Measurements from ENCODE around the gene SPATA45.
"Not testable (repeated sequence)": the region's sequence is repeated elsewhere in the genome, so short reads cannot be mapped to it uniquely, and the experiment has no call there.

SPATA45 gene

GRCh38 chr1:212847549-212847948 lies at the start of gene SPATA45:
TSS of gene SPATA45 (minus strand) at chr1:212847649. CDS start at chr1:212836149, 11,500 bp downstream.
- DNase-seq (ENCODE audit: low spot score in 2 of 2), result no peak
- ATAC-seq, result no peak
- Mint-ChIP-seq H3K9me3 (peaks cover 2% of the 10 kb centered on the region), H3K36me3 (no peaks in the 10 kb centered on the region), H3K27ac (no peak within 1 kb of the TSS), H3K4me1 (no peaks in the 10 kb centered on the region), H3K4me3 (no peak within 1 kb of the TSS)

DNA sequence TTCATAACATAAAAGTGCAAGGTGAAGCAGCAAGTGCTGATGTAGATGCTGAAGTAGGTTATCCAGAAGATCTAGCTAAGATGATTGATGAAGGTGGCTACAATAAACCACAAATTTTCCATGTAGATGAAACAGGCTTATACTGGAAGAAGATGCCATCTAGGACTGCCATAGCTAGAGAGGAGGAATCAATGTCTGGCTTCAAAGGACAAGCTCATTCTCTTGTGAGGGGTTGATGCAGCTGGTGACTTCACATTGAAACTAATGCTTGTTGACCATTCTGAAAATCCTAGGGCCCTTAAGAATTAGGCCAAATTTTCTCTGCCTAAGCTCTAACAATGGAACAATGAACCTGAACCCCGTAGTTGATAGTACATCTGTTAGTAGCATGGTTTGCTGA lies 44.7 kb upstream of the SPATA45 start:
- Mint-ChIP-seq H3K9me3 (no peaks in the 10 kb centered on the region), H3K4me3 (no peak overlapping the region), H3K27ac (no peak overlapping the region), H3K36me3 (peaks cover 90% of the 10 kb centered on the region), H3K4me1 (no peaks in the 10 kb centered on the region)
- DNase-seq (ENCODE audit: low spot score in 2 of 2) (no peak), ATAC-seq (no peak)

DNA sequence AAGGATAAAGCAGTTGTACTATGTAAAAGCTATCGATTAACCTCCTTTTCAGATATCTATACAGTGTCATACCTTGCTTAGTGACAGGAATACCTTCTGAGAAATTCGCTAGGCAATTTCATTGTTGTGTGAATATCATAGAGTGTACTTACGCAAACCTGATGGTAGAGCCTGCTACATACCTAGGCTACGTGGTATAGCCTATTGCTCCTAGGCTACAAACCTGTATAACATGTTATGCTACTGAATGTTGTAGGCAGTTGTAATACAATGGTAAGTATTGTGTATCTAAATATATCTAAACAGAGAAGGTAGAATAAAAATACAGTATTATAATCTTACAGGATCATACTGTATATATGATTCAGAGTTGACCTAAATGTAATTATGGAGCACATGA lies 37.1 kb upstream of the SPATA45 start:
- no peaks in the 10 kb centered on the region for H3K4me1 Mint-ChIP-seq
- H3K9me3 Mint-ChIP-seq, result no peaks in the 10 kb centered on the region
- DNase-seq (ENCODE audit: low spot score in 2 of 2) (no peak), ATAC-seq (no peak)
- peaks cover 88% of the 10 kb centered on the region for H3K36me3 Mint-ChIP-seq
- H3K4me3 Mint-ChIP-seq, result no peak overlapping the region
- no peak overlapping the region for H3K27ac Mint-ChIP-seq

GRCh38 chr1:212879947-212880690 lies 32.7 kb upstream of the SPATA45 start:
- H3K4me1 Mint-ChIP-seq, result peaks cover 2% of the 10 kb centered on the region
- DNase-seq (ENCODE audit: low spot score in 2 of 2) (no peak), ATAC-seq (no peak)
- H3K4me3 Mint-ChIP-seq, result no peak overlapping the region
- no peak overlapping the region for H3K27ac Mint-ChIP-seq
- H3K9me3 Mint-ChIP-seq, result no peaks in the 10 kb centered on the region
- H3K36me3 Mint-ChIP-seq, result peaks cover 87% of the 10 kb centered on the region

DNA sequence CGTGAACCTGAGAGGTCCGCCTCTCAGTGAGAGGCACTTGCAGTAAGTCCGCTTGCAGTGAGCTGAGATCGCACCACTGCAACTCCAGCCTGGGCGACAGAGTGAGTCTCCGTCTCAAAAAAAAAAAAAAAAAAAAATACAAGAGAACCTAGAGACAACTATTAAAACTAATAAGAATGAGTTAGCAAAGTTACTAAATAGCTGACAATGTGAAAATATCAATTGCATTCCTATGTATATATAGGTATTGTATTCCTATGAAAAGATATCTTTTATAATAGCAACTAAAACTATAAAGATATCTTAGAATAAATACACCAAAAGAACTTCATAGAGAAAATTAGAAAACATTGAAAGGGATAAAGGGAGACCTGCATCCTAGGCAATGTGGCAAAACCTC lies 31.0 kb upstream of the SPATA45 start:
- DNase-seq (ENCODE audit: low spot score in 2 of 2) (no peak), ATAC-seq (no peak)
- Mint-ChIP-seq H3K36me3 (peaks cover 89% of the 10 kb centered on the region), H3K9me3 (no peaks in the 10 kb centered on the region), H3K4me1 (peaks cover 8% of the 10 kb centered on the region), H3K4me3 (no peak overlapping the region), H3K27ac (no peak overlapping the region)

DNA sequence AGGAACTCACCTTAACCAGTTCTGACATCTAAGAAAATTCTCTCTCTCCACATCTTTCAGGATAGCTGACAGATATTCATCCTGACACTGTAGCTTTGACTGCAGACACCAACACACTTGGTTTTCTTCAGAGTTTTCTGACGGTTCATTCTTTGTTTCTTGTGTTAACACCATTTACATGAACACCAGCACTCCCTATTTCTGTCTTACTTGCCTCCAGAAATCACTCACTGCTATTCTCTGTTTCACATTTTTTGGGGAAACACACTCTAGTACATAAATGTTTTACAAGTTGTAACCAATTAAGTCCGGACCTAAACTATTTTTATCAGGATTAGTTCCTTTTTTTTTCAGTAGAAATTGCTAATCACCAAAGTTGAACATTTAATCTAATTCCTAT lies 26.1 kb upstream of the SPATA45 start:
- Mint-ChIP-seq H3K27ac (no peak overlapping the region), H3K4me3 (no peak overlapping the region), H3K9me3 (no peaks in the 10 kb centered on the region), H3K4me1 (peaks cover 8% of the 10 kb centered on the region), H3K36me3 (peaks cover 96% of the 10 kb centered on the region)
- no peak for DNase-seq (ENCODE audit: low spot score in 2 of 2)
- no peak for ATAC-seq

- Mint-ChIP-seq H3K36me3 (peaks cover 96% of the 10 kb centered on the region), H3K9me3 (no peaks in the 10 kb centered on the region)
- DNase-seq (ENCODE audit: low spot score in 2 of 2), result no peak
Observed at GRCh38 chr1:212871976-212872375, 24.5 kb upstream of the SPATA45 start.

GRCh38 chr1:212867192-212867591 lies 19.7 kb upstream of the SPATA45 start:
- no peak for ATAC-seq
- Mint-ChIP-seq H3K27ac (no peak overlapping the region), H3K36me3 (peaks cover 85% of the 10 kb centered on the region), H3K9me3 (no peaks in the 10 kb centered on the region), H3K4me1 (peaks cover 6% of the 10 kb centered on the region), H3K4me3 (no peak overlapping the region)
- no peak for DNase-seq (ENCODE audit: low spot score in 2 of 2)

More at GRCh38 chr1:212871976-212872375, 24.5 kb upstream of the SPATA45 start:
- H3K27ac Mint-ChIP-seq, result peak overlapping the region; percentile 40
- peaks cover 8% of the 10 kb centered on the region for H3K4me1 Mint-ChIP-seq
- no peak for ATAC-seq
- no peak overlapping the region for H3K4me3 Mint-ChIP-seq

DNA sequence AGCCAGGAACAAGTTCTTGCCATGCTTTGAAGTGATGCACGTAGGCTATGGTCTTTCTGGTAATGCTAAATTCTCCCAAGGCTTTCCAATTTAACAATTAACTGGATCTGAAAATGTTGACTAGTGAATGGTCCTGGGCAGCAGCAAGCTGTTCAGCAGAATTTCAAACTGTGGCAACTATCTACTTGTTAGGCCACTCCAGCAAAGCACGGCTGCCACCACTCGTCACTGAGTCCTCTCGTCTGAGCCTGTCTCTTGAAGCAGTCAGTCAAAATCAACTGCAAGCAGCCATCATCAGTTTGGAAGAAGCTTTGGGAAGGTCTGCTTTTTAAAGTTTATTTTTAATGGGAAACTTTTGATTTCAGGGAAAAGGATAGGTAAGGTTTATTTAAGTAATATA lies 16.8 kb upstream of the SPATA45 start:
- H3K27ac Mint-ChIP-seq, result peak overlapping the region; percentile 3
- H3K4me3 Mint-ChIP-seq, result no peak overlapping the region

DNA sequence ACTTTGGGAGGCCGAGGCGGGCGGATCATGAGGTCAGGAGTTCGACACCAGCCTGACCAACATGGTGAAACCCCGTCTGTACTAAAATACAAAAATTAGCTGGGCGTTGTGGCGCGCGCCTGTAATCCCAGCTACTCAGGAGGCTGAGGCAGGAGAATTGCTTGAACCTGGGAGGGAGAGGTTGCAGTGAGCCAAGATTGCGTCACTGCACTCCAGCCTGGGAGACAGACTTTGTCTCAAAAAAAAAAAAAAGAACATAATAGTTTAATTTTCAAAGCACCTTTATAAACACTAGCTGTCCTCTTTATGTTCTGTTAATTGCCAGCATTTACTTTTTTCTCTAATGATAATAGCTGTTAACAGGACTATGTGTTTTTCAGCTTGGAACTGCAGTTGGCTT lies 15.9 kb upstream of the SPATA45 start:
- ATAC-seq, H3K9me3 Mint-ChIP-seq: not testable (repeated sequence)
- peak overlapping the region; percentile 3 for H3K27ac Mint-ChIP-seq

More for the DNA sequence above, 16.8 kb upstream of the SPATA45 start:
- ATAC-seq (no peak), DNase-seq (ENCODE audit: low spot score in 2 of 2) (no peak)
- H3K36me3 Mint-ChIP-seq, result peaks cover 59% of the 10 kb centered on the region
- H3K9me3 Mint-ChIP-seq, result no peaks in the 10 kb centered on the region
- H3K4me1 Mint-ChIP-seq, result peaks cover 8% of the 10 kb centered on the region

GRCh38 chr1:212862111-212862690 lies 14.8 kb upstream of the SPATA45 start:
- Mint-ChIP-seq H3K9me3 (no peaks in the 10 kb centered on the region), H3K4me3 (no peak overlapping the region), H3K27ac (no peak overlapping the region), H3K36me3 (peaks cover 49% of the 10 kb centered on the region), H3K4me1 (peaks cover 19% of the 10 kb centered on the region)
- no peak for DNase-seq (ENCODE audit: low spot score in 2 of 2)
- no peak for ATAC-seq

More for the DNA sequence above, 15.9 kb upstream of the SPATA45 start:
- DNase-seq (ENCODE audit: low spot score in 2 of 2); H3K4me3 Mint-ChIP-seq: not testable (repeated sequence)
- peaks cover 56% of the 10 kb centered on the region for H3K36me3 Mint-ChIP-seq
- peaks cover 13% of the 10 kb centered on the region for H3K4me1 Mint-ChIP-seq

DNA sequence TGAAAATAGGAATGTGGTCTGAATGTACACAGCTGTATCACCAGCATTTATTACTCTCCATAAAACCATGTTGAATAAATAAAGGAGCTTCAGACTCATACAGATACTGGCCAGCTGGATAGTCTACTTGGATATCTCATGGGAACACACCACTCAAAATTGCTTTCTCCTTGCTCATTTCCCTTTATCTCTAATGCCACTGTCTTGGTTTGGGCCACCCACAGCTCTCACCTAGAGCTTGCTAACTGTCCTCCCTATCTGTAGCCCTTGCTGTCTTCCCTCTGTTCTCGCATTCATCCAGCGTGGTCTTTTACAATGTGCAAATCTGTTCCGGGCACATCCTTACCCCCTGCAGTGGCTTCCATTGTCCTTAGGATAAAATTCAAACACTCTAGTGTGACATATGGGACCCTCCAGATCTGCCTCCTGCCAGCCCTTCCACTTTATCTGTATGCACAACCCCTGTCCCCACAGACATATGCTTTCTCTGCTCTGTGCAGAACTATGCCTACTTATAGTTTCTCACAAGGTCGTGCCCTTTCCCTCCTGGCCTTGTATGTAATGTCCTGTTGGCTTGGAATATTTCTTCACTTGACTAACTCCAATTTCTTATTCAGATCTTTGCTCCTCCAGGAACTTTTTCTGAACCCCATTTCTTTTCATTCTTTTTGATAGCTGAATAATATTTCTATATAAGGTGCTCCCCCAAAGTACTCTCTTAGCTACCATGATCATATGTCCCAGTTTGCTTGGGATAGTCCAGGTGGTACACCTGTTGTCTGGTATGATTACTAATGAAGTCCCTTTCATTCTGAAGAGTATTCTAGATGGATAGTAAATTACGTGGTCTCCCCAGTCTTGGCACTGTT lies 13.5 kb upstream of the SPATA45 start:
- H3K9me3 Mint-ChIP-seq, result no peaks in the 10 kb centered on the region
- ATAC-seq, result no peak
- H3K4me1 Mint-ChIP-seq, result peaks cover 19% of the 10 kb centered on the region
- peaks cover 36% of the 10 kb centered on the region for H3K36me3 Mint-ChIP-seq
- no peak overlapping the region for H3K27ac Mint-ChIP-seq
- no peak overlapping the region for H3K4me3 Mint-ChIP-seq
- no peak for DNase-seq (ENCODE audit: low spot score in 2 of 2)

GRCh38 chr1:212858461-212859265 lies 11.2 kb upstream of the SPATA45 start:
- no peak overlapping the region for H3K4me3 Mint-ChIP-seq
- ATAC-seq (peak; percentile 55), DNase-seq (ENCODE audit: low spot score in 2 of 2) (no peak)
- H3K4me1 Mint-ChIP-seq, result peaks cover 19% of the 10 kb centered on the region
- peaks cover 13% of the 10 kb centered on the region for H3K36me3 Mint-ChIP-seq
- H3K27ac Mint-ChIP-seq, result peak overlapping the region; percentile 97
- no peaks in the 10 kb centered on the region for H3K9me3 Mint-ChIP-seq

- DNase-seq (ENCODE audit: low spot score in 2 of 2) (peak; percentile 84 to 97), ATAC-seq (peak; percentile 99)
- peaks cover 12% of the 10 kb centered on the region for H3K36me3 Mint-ChIP-seq
- H3K4me1 Mint-ChIP-seq, result peaks cover 16% of the 10 kb centered on the region
- no peaks in the 10 kb centered on the region for H3K9me3 Mint-ChIP-seq
- peak within 1 kb of the TSS; percentile 97 for H3K27ac Mint-ChIP-seq
- H3K4me3 Mint-ChIP-seq, result no peak within 1 kb of the TSS
Observed at GRCh38 chr1:212857992-212858460, 10.6 kb upstream of the SPATA45 start, which contains the start of gene FLVCR1. TSS of gene FLVCR1 (plus strand) at chr1:212858275. CDS start at chr1:212858453, 178 bp downstream.

All from stimulated activated effector memory CD8-positive, alpha-beta T cell treated with anti-CD3 and anti-CD28 coated beads, Interleukin-12 subunit alpha, Interleukin-12 subunit beta, amount 100 ng/mL, for 72 hours (primary cell).